A673 (cell line): ENCODE results near the gene KNDC1.

Source experiments
- EZH2 ChIP-seq: fragments of 200-600 bp; sonication (generic); IDR thresholded peaks from 2 replicates; pipeline ENCODE4 v1.6.1; 2017; ENCODE audit warnings: borderline replicate concordance, low read depth, mild to moderate bottlenecking, mixed read lengths, antibody characterized with exemption, low read length; ENCODE audit not compliant: poor library complexity, severe bottlenecking
- TF ChIP-seq, protein P1 (sequence below): fragments of 300-800, 200-600 bp; sonication (generic); conservative IDR thresholded peaks from 2 replicates; pipeline ENCODE4 v1.5.1; 2017; ENCODE audit warnings: low read depth, mild to moderate bottlenecking, antibody characterized with exemption, low read length, moderate library complexity, mixed read lengths

DNA sequence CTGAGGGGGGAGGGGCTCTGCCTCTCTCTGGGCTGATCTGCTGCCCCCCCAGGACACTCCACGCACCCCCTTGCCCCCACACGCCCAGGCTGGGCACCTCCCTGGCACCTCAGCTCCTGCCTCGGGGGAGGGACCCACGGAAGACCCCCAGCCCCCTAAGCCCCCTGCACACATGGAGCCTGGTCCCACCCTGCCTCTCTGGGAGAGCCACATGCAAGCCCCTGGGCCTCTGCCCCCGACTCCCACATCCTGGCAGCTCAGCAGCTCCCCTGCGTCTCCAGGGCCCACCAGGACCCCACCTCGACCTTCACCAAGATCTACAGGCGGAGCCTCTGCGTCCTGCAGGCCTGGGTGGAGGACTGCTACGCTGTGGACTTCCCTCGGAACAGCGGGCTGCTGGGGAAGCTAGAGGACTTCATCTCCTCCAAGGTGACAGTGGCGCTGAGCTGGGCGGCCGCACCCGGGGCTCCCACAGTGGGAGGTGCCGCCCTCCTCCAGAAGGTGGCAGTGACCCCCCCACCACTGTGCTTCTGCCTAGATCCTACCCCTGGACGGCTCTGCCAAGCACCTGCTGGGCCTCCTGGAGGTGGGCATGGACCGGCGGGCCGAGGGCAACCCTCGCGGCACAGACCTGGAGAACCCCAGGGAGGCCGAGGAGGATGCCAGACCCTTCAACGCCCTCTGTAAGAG is 51.3 kb downstream of the KNDC1 start:
- TF ChIP-seq, protein P1, sequence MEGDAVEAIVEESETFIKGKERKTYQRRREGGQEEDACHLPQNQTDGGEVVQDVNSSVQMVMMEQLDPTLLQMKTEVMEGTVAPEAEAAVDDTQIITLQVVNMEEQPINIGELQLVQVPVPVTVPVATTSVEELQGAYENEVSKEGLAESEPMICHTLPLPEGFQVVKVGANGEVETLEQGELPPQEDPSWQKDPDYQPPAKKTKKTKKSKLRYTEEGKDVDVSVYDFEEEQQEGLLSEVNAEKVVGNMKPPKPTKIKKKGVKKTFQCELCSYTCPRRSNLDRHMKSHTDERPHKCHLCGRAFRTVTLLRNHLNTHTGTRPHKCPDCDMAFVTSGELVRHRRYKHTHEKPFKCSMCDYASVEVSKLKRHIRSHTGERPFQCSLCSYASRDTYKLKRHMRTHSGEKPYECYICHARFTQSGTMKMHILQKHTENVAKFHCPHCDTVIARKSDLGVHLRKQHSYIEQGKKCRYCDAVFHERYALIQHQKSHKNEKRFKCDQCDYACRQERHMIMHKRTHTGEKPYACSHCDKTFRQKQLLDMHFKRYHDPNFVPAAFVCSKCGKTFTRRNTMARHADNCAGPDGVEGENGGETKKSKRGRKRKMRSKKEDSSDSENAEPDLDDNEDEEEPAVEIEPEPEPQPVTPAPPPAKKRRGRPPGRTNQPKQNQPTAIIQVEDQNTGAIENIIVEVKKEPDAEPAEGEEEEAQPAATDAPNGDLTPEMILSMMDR, result no peak
- TF ChIP-seq EZH2, result no peak
